HG03139 (cell line): ENCODE results near the gene DLD.
"Not testable (repeated sequence)": the region's sequence is repeated elsewhere in the genome, so short reads cannot be mapped to it uniquely, and the experiment has no call there.

Source experiments
- ATAC-seq: cut with Tn5 transposase; IDR thresholded peaks from one replicate; pipeline ENCODE4 v1.9.1; 2021; ENCODE audit not compliant: unreplicated experiment

DLD gene

GRCh38 chr7:107874111-107874510, 16.9 kb upstream of the DLD start:
- no peak for ATAC-seq

DNA sequence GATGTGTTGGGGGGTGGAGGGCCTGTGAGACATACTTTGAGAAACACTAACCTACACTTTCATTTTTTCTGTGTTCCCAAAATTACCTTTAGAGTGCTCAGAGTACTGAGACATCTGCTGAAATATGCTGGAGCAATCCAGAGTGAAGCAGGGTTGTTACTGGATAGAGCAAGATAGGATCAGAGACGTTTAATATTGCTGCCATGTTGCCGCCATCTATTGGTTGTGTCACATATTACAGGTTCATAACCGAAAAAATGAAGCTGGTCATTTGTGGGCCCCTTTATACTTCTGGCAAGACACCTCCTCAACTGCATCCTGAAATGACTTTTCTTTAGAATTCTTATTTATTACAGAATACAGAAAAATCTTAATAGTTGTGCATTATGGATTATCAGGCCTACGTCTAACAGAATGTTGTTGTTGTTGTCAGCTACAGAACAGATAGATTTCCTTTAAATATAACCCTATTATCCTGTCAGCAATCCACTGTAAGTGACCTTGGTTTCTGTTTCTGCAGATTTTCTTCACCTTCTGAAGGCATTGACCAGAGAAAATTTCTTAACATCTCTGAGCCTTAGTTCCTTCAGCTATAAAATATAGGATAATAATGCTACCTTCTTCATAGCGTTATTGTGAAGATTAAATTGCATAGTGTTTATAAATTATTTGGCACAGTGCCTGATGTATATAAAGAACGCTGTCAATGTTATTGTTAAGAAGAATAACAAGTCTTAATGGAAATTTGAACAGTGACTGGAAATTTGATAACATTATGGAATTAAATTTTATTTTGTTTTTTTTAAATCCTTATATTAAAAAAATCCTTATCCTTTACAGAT, 16.2 kb upstream of the DLD start:
- ATAC-seq, result no peak

- ATAC-seq, result no peak
Observed at GRCh38 chr7:107876916-107877315, 14.1 kb upstream of the DLD start.

DNA sequence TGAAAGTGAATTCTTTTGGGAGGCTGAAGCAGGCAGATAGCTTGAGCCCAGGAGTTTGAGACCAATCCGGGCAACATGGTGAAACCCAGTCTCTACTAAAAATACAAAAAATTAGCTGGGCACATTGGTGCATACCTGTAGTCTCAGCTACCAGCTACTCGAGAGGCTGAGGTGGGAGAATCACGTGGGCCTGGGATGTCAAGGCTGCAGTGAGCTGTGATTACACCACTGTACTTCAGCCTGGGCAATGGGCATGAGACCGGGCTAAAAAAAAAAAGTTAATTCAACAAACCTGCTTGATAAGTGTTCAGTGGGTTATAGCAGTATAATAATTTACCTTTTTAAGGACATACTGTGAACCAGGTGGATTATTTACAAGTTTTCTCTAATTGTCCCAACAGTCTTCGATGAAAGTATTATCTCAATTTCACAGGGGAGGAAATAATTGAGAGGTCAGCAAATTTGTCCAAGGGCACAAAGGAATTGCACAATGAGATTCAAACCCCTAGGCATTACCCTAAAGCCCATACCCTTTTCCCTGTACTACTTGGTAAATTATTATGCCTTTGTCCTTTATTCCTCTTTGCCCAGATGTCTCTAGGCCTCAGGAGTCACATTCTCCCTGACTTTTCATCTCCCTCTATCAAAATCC, 13.1 kb upstream of the DLD start:
- ATAC-seq, result no peak

DNA sequence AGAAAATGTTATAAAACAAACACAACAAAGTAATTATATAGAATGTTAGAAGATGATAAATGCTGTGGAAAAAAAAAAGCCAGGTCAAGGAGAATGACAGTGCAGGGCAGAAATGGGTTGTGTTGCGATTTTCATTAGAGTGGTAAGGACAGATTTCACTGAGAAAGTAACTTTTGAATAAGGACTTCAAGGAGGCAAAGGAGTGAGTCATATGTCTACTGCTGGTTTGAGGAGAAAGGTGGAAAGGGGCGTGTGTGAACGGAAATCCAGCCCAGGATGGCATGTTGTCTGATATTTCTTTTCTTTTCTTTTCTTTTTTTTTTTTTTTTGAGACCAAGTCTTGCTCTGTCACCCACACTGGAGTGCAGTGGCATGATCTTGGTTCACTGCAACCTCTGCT, 12.3 kb upstream of the DLD start:
- no peak for ATAC-seq

GRCh38 chr7:107879400-107880035, 11.5 kb upstream of the DLD start:
- ATAC-seq, result peak; percentile 76

GRCh38 chr7:107882766-107883165, 8.2 kb upstream of the DLD start:
- no peak for ATAC-seq

DNA sequence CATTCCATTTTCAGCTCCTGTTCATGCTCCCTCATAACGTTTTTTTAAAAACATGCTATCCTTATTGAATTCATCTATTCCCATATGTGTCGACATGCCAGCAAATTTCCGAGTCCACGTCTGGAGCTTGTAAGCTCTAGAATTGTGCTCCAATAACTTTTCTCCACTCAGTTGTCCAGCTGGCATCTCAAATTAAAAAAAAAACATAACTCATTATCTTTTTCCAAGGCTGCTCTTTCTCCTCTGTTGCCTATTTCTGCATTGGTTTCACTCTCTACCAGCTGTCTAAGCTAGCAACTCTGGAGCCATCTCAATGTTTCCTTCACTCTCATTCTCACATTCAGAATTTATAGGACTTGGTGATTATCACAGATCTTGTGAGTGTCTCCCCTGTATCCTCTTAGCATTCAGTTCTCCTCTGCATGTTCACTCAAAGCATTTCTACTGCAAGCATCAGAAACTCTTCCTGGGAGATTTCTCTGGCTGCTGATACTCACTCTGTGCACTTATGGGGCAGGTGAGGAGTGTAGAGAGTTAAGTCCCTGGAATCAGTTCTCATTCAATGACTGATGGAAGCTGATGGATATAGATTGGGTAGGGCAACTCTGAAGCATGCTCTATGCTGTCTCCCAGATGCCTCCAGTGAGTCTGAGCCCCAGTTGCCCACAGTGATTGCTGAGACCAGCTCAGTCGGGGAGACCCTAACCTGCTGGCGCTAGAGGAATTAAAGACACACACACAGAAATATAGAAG, 6.7 kb upstream of the DLD start:
- no peak for ATAC-seq

DNA sequence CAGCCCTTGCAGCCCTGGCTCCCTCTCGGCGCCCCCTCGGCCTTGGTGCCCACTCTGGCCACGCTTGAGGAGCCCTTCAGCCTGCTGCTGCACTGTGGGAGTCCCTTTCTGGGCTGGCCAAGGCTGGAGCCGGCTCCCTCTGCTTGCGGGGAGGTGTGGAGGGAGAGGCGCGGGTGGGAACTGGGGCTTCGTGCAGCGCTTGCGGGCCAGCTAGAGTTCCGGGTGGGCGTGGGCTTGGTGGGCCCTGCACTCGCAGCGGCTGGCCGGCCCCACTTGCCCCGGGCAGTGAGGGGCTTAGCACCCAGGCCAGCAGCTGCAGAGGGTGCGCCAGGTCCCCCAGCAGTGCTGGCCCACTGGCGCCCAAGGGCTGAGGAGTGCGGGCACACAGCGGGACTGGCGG, 3.2 kb upstream of the DLD start:
- ATAC-seq, result not testable (repeated sequence)

DNA sequence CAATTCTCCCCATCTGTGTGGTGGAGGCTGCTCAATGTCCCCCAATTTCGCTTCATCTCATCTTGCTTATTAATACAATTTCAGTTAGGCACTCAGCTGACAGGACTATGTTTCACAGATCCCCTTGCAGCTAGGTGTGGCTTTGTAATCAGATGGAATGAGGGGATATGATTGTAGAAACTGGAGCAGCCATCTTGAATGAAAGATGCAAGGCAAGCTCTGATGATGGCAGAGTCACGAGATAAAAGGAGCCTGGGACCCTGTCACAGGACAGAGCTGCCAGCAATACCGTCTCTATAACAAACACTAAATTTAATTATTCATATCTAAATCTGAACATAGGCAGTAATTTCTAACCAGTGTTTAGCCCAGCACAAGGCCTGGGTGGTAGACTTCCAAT, 991 bp upstream of the DLD start:
- no peak for ATAC-seq

DNA sequence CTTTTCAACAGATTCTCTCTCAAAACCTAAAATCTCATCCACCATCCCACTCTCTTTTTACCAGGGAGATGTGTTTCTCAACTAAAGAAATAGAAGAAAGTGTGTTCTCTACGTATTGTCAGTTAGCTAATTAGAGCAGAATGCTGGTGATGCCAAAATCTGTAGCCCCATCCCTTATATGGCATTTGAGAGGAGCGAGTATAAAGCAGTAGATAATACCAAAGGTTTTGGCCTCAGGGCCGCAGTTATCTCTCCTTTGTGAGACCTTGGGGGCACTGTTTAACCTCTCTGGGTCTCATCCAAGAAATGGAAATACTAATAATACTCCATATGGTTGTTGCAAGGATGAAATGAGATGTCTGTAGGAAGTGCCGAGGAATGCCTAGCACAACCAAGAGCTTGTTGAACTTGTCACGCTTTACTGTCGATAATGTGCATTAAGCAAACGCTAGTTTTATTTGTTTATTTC, 456 bp upstream of the DLD start:
- no peak for ATAC-seq

DNA sequence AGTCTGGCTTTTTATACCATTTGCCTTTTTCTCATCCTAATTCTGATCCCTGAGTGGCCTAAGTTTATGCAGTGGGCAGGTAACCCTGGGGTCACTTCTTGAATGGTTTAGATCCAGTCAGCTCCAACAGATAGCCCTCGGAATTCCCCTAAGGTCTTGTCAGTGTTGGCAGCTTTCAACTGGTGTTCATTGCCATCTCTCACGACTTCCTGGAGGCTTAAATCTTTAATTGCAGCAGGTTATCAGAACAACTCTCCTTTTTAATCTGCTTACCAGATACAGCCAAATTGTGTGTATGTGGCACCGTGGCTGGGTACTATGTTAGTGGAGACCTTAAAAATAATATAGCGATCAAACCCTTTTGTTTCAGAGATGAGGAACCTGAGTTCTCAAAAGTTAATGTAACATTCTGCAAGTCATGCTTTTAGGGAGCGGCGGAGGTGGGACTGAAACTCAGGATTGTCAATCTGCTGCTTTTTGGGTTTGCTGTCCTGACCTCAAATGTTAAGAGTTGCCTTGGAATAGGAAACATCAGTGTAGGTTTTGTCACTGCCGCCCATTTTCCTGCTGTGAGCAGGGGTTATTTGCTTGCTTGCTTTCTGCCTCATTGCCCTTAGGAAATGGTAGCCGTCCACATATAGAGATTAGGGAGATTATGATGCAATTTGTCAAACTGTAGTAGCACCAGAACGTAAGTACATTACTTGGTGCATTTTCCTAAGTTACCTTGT, 818 bp downstream of the DLD start:
- peak; percentile 12 for ATAC-seq

DNA sequence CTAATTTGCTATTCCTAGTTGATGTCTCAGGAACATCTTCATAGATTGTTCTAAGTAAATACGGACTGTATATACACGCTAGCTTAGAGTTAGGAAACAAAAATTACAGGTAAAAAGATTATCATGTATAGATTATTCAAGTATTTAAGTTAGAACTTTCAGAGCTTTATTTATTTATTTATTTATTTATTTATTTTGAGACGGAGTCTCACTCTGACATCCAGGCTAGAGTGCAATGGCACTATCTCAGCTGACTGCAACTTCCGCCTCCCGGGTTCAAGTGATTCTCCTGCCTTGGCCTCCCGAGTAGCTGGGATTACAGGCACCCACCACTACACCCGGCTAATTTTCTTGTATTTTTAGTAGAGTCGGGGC, 1.4 kb downstream of the DLD start:
- ATAC-seq, result not testable (repeated sequence)

DNA sequence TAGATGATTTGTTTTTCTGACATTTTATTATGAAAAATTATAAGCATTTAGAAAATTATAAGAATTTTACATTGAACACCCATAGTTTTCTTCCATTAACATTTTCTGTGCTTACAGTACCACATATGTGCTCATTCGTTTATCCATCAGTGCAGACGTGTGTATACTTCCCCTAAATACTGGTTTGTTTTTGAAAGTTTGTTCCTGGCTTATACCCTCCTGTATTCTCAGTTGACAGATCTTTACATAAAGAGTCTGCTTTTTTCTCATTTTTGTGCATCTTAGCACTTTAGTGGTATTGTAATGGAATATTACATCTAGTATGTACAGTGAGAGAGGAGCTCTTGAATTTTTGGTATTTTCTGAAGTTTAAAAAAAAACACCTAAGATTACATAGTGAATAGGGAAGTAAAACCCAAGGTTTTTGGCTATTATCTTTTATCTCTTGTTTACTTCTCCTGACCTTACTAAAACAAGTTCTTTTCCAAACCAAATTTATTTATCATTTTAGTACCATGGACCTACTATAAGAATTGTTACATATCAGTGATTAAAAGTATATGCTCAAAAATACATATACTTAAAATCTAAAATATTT, 8.1 kb downstream of the DLD start:
- ATAC-seq, result no peak

DNA sequence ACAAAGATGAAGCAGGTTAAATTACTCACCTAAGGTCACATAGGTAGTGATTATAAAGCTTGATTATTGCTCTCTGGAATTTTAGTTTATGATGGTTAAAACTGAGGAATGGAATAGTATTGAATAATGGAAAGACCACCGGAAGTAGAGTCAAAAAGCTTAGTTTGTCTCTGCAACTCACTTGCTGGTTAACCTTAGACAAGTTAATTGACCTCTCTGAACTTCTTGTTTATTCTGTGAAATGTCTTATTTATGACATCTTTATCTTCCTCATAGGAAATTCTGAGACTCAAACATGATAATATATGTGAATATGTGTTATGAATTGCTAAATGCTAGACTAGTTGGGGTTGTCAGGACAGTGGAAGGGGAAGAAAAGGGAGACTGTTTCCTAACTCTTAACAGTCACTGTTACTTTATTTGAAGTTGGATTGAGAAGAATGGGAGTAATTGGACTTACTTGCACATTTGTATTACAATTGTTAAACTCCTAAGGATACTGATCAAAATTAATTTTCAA, 9.6 kb downstream of the DLD start:
- ATAC-seq, result no peak

DNA sequence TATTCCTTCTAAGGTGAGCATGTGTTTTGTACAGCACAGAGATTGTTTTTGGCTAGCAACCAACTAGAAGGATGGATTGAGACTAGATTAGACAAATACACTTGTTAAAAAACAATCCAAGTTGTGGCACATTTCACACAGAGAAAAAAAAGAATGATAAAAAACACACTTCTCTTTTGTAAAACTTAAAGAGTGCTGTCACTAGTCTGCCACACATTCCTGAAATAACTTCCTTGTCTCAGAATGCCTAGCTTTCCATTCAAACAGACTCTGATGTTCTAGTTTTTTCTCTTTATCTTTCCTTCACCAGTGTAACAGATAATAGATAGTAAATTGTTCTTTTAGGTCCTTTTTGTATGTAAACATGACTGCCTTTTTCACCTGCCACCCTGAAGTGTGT, 11.4 kb downstream of the DLD start:
- no peak for ATAC-seq

- no peak for ATAC-seq
Observed at GRCh38 chr7:107907790-107908189, 16.8 kb downstream of the DLD start.

GRCh38 chr7:107909445-107909844, 18.5 kb downstream of the DLD start:
- no peak for ATAC-seq

DNA sequence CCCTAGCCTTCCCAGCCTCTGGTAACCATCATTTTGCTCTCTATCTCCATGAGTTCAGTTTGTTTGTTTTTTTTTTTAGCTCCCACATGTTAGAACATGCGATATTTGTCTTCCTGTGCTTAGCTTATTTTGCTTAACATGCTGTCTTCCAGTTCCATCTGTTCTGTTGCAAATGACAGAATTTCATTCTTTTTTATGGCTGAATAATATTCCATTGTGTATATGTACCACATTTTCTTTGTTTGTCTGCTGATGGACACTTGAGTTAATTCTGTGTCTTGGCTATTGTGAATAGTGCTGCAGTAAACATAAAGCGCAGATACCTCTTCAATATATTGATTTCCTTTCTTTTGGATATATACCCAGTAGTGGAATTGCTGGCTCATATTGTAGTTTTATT, 21.0 kb downstream of the DLD start:
- ATAC-seq, result no peak

DNA sequence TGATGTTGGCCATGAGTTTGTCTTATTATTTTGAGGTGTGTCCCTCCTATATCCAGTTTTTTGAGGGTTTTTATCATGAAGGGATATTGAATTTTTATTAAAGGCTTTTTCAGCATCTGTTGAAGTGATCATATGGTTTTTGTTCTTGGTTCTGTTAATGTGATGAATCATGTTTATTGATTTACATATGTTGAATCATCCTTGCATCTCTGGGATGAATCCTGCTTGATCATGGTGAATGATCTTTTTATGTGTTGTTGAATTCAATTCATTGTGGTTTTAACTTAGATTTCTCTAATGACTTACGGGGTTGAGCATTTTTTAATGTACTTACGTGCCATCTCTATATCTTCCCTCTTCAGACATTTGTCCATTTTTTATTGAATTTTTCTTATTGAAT, 22.9 kb downstream of the DLD start:
- no peak for ATAC-seq
